GM19438 (cell line): ENCODE data around the gene OLFML2B.

Experiments used
- ATAC-seq: cut with Tn5 transposase; IDR thresholded peaks from one replicate; pipeline ENCODE4 v1.9.1; 2021; ENCODE audit warnings: low read depth; ENCODE audit not compliant: unreplicated experiment

OLFML2B gene

GRCh38 chr1:161950377-161950776 is 73.3 kb downstream of the OLFML2B start:
- ATAC-seq = no peak

- ATAC-seq = no peak
Measured at GRCh38 chr1:161949548-161949947, 74.1 kb downstream of the OLFML2B start.

- ATAC-seq = no peak
Measured at GRCh38 chr1:161948435-161948834, 75.2 kb downstream of the OLFML2B start.

- no peak for ATAC-seq
Measured at GRCh38 chr1:161946071-161946987, 77.3 kb downstream of the OLFML2B start.

GRCh38 chr1:161945306-161946060 is 78.2 kb downstream of the OLFML2B start:
- ATAC-seq = no peak

GRCh38 chr1:161944381-161944780 is 79.3 kb downstream of the OLFML2B start:
- ATAC-seq = no peak

- no peak for ATAC-seq
Measured at GRCh38 chr1:161943737-161944136, 79.9 kb downstream of the OLFML2B start.

GRCh38 chr1:161941726-161942436 is 81.8 kb downstream of the OLFML2B start:
- ATAC-seq = no peak

- ATAC-seq = no peak
Measured at GRCh38 chr1:161940866-161941591, 82.6 kb downstream of the OLFML2B start.

GRCh38 chr1:161936786-161937185 is 86.9 kb downstream of the OLFML2B start:
- ATAC-seq = no peak

- ATAC-seq = no peak
Measured at GRCh38 chr1:161935264-161935663, 88.4 kb downstream of the OLFML2B start.

- no peak for ATAC-seq
Measured at GRCh38 chr1:161933592-161934588, 89.8 kb downstream of the OLFML2B start.
